HCT116 (cell line): ENCODE data around the gene FOXJ2. TPM values are rescaled to one million over a fixed set of nuclear protein-coding genes. Genes with fewer than 3 reads are reported as not detected.
A peak's percentile ranks its signal among the peaks of the same experiment; 100 is the strongest.
"Not testable (repeated sequence)": the region's sequence is repeated elsewhere in the genome, so short reads cannot be mapped to it uniquely, and the experiment has no call there.

ENCODE experiments used
- ATAC-seq: fragments of 200-7000 bp; cut with Tn5 transposase; 2 replicates; pipeline ENCODE4 v1.9.1; 2020; ENCODE audit warnings: mild to moderate bottlenecking, moderate library complexity
- BruUV-seq: library from RNA; stranded (reverse); fragments of 400-500 nt; replicated peaks from 2 replicates; lab custom pipeline; 2021; lab: Mats Ljungman, UMichigan
- CTCF ChIA-PET: fragments of 300-600 bp; sonication (Branson Sonifier 250); formaldehyde crosslinking; loops from one replicate; lab custom pipeline; 2021; ENCODE audit warnings: antibody characterized with exemption; lab: Charles Lee
- POLR2A ChIA-PET: fragments of 300-600, 350-600 bp; sonication (Branson Sonifier 250); formaldehyde crosslinking; loops from one replicate; lab custom pipeline; 2021; ENCODE audit warnings: antibody characterized with exemption; lab: Charles Lee
- RAD21 ChIA-PET, 2 experiments: fragments of 300-600 bp; sonication (Branson Sonifier 250); formaldehyde crosslinking; loops; one replicate each; lab custom pipeline; 2023; ENCODE audit warnings: low total read pairs in 2 of 2; ENCODE audit not compliant: uncharacterized antibody in 2 of 2, unreplicated experiment in 2 of 2, low non-redundant PET in 1 of 2; lab: Charles Lee
- DNase-seq: peaks from one replicate; pipeline ENCODE4 v3.0.0-alpha.2; 2010; ENCODE audit warnings: low read depth, low spot score
- H2AFZ ChIP-seq: fragments of 200-600 bp; shearing (Covaris generic), sonication (generic); 2 replicates; pipeline ENCODE4 v1.6.1; 2017; ENCODE audit warnings: low read depth, mixed run types, mixed read lengths, antibody characterized with exemption, low read length; ENCODE audit not compliant: poor library complexity, severe bottlenecking
- H3K27ac ChIP-seq: 2 replicates; pipeline ENCODE4 v1.5.1; 2012; ENCODE audit warnings: low read depth, low read length
- H3K27me3 ChIP-seq: fragments of 200-600 bp; sonication (generic); 2 replicates; pipeline ENCODE4 v1.6.1; 2016; ENCODE audit warnings: mixed run types, low read length, mixed read lengths; ENCODE audit not compliant: insufficient read depth
- H3K36me3 ChIP-seq, 2 experiments: fragments of 200-500 bp in 1 of 2; fragments of 200-600 bp in 1 of 2; sonication (Bioruptor generic) in 1 of 2; sonication (generic) in 1 of 2; 2 replicates each; pipeline versions ENCODE4 v1.5.1 to v1.6.1; 2014 to 2016; ENCODE audit warnings: low read length in 2 of 2, inconsistent platforms in 1 of 2, mixed read lengths in 1 of 2, mixed run types in 1 of 2; ENCODE audit not compliant: insufficient read depth in 2 of 2, control insufficient read depth in 1 of 2
- H3K4me1 ChIP-seq, 2 experiments: fragments of 200-600 bp in 1 of 2; sonication (generic) in 1 of 2; 2 replicates each; pipeline versions ENCODE4 v1.5.1 to v1.6.1; 2012 to 2017; ENCODE audit warnings: low read length in 2 of 2, inconsistent platforms in 1 of 2, mild to moderate bottlenecking in 1 of 2, mixed read lengths in 1 of 2, mixed run types in 1 of 2, moderate library complexity in 1 of 2; ENCODE audit not compliant: insufficient read depth in 2 of 2, control insufficient read depth in 1 of 2
- H3K4me2 ChIP-seq: fragments of 200-600 bp; sonication (generic); 2 replicates; pipeline ENCODE4 v1.6.1; 2017; ENCODE audit warnings: mixed run types, low read length, mixed read lengths
- H3K4me3 ChIP-seq, 2 experiments: fragments of 200-600 bp in 1 of 2; sonication (generic) in 1 of 2; replicated peaks in 1 of 2; 2 replicates each; pipeline ENCODE4 v1.5.1; 2011 to 2016; ENCODE audit warnings: low read length in 2 of 2, control low read depth in 1 of 2, low read depth in 1 of 2, mild to moderate bottlenecking in 1 of 2, mixed read lengths in 1 of 2, mixed run types in 1 of 2
- H3K79me2 ChIP-seq: fragments of 200-600 bp; sonication (generic); 2 replicates; pipeline ENCODE4 v1.6.1; 2017; ENCODE audit warnings: mild to moderate bottlenecking, mixed run types, low read length, moderate library complexity, mixed read lengths; ENCODE audit not compliant: insufficient read depth
- H3K9ac ChIP-seq: fragments of 200-600 bp; sonication (generic); 2 replicates; pipeline ENCODE4 v1.6.1; 2016; ENCODE audit warnings: low read length, mixed read lengths
- H3K9me2 ChIP-seq: fragments of 200-600 bp; sonication (generic), shearing (Covaris generic); 2 replicates; pipeline ENCODE4 v1.6.1; 2017; ENCODE audit warnings: mixed run types, mild to moderate bottlenecking, moderate library complexity; ENCODE audit not compliant: insufficient read depth
- H3K9me3 ChIP-seq, 2 experiments: fragments of 200-500 bp in 1 of 2; fragments of 200-600 bp in 1 of 2; sonication (Bioruptor generic) in 1 of 2; sonication (generic) in 1 of 2; 2 replicates each; pipeline ENCODE4 v1.6.1; 2014 to 2017; ENCODE audit warnings: low read length in 2 of 2, mixed read lengths in 2 of 2, inconsistent platforms in 1 of 2, low read depth in 1 of 2, mild to moderate bottlenecking in 1 of 2, mixed run types in 1 of 2, moderate library complexity in 1 of 2; ENCODE audit not compliant: control insufficient read depth in 1 of 2, insufficient read depth in 1 of 2
- H4K20me1 ChIP-seq: fragments of 200-600 bp; sonication (generic), shearing (Covaris generic); 2 replicates; pipeline ENCODE4 v1.6.1; 2017; ENCODE audit warnings: mixed run types, mild to moderate bottlenecking, moderate library complexity; ENCODE audit not compliant: insufficient read depth
- ATF3 ChIP-seq: IDR thresholded peaks from 2 replicates; pipeline ENCODE4 v1.6.1; 2012
- EZH2phosphoT487 ChIP-seq: fragments of 200-600 bp; IDR thresholded peaks from 2 replicates; pipeline ENCODE4 v1.6.1; 2018; ENCODE audit warnings: antibody characterized with exemption, borderline replicate concordance
- JUND ChIP-seq: IDR thresholded peaks from 2 replicates; pipeline ENCODE4 v1.6.1; 2012
- POLR2AphosphoS5 ChIP-seq: IDR thresholded peaks from 2 replicates; pipeline ENCODE4 v1.6.1; 2011; ENCODE audit warnings: mild to moderate bottlenecking, low read depth, low read length, moderate library complexity
- SP1 ChIP-seq: IDR thresholded peaks from 2 replicates; pipeline ENCODE4 v1.6.1; 2012; ENCODE audit warnings: low read depth
- YY1 ChIP-seq: IDR thresholded peaks from 2 replicates; pipeline ENCODE4 v1.6.1; 2011; ENCODE audit warnings: low read length, low read depth, moderate library complexity, mild to moderate bottlenecking; ENCODE audit not compliant: insufficient replicate concordance; ENCODE audit errors: extremely low read depth
- ZFX ChIP-seq: fragments of 450-650 bp; IDR thresholded peaks from 2 replicates; pipeline ENCODE4 v1.6.1; 2017
- intact Hi-C: fragments of 100-400 bp; cut with micrococcal nuclease; formaldehyde crosslinking; loops from 2 replicates; pipeline ENCODE4 v1.10.0; 2022
- total RNA-seq: library from RNA; stranded (reverse); gene quantifications from one replicate; pipeline ENCODE4 v1.2.1, GENCODE V29; 2021; ENCODE audit not compliant: unreplicated experiment
- TF ChIP-seq, protein P1 (sequence below): IDR thresholded peaks from 2 replicates; pipeline ENCODE4 v1.6.1; 2012; ENCODE audit warnings: low read depth
- TF ChIP-seq, protein P2 (sequence below): IDR thresholded peaks from 2 replicates; pipeline ENCODE4 v1.6.1; 2012

The FOXJ2 gene
- total RNA-seq, 1 experiment from 2014 or later = 20.3 TPM

- H4K20me1 ChIP-seq = no peaks in the 10 kb centered on the region
- H3K9ac ChIP-seq = no peak overlapping the region
- TF ChIP-seq ATF3 (no peak), YY1 (no peak), ZFX (no peak), EZH2phosphoT487 (no peak), POLR2AphosphoS5 (no peak), SP1 (no peak), JUND (no peak)
- TF ChIP-seq, protein P1, sequence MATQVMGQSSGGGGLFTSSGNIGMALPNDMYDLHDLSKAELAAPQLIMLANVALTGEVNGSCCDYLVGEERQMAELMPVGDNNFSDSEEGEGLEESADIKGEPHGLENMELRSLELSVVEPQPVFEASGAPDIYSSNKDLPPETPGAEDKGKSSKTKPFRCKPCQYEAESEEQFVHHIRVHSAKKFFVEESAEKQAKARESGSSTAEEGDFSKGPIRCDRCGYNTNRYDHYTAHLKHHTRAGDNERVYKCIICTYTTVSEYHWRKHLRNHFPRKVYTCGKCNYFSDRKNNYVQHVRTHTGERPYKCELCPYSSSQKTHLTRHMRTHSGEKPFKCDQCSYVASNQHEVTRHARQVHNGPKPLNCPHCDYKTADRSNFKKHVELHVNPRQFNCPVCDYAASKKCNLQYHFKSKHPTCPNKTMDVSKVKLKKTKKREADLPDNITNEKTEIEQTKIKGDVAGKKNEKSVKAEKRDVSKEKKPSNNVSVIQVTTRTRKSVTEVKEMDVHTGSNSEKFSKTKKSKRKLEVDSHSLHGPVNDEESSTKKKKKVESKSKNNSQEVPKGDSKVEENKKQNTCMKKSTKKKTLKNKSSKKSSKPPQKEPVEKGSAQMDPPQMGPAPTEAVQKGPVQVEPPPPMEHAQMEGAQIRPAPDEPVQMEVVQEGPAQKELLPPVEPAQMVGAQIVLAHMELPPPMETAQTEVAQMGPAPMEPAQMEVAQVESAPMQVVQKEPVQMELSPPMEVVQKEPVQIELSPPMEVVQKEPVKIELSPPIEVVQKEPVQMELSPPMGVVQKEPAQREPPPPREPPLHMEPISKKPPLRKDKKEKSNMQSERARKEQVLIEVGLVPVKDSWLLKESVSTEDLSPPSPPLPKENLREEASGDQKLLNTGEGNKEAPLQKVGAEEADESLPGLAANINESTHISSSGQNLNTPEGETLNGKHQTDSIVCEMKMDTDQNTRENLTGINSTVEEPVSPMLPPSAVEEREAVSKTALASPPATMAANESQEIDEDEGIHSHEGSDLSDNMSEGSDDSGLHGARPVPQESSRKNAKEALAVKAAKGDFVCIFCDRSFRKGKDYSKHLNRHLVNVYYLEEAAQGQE = no peak
- TF ChIP-seq, protein P2, sequence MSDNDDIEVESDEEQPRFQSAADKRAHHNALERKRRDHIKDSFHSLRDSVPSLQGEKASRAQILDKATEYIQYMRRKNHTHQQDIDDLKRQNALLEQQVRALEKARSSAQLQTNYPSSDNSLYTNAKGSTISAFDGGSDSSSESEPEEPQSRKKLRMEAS = no peak
- RAD21 ChIA-PET = no interaction called here
- no peak for DNase-seq
- H3K9me2 ChIP-seq = no peaks in the 10 kb centered on the region
- no peaks in the 10 kb centered on the region for H3K36me3 ChIP-seq
- BruUV-seq = no TSS peak
- no peak overlapping the region for H3K4me2 ChIP-seq
- H3K27ac ChIP-seq = no peak overlapping the region
- intact Hi-C loops = no loop called here
- no peak for ATAC-seq
- H3K9me3 ChIP-seq = no peaks in the 10 kb centered on the region
- H3K4me1 ChIP-seq = peaks cover 18 to 52% of the 10 kb centered on the region in 2 experiments; a peak in 3 of 4 replicates
- peaks cover 23% of the 10 kb centered on the region for H3K79me2 ChIP-seq
- H3K27me3 ChIP-seq = no peaks in the 10 kb centered on the region
- no peak overlapping the region for H3K4me3 ChIP-seq
- H2AFZ ChIP-seq = no peak overlapping the region
- CTCF ChIA-PET = no interaction called here
- POLR2A ChIA-PET = no interaction called here
These were observed 2.3 kb upstream of the FOXJ2 start for GRCh38 chr12:8030189-8030588.

DNA sequence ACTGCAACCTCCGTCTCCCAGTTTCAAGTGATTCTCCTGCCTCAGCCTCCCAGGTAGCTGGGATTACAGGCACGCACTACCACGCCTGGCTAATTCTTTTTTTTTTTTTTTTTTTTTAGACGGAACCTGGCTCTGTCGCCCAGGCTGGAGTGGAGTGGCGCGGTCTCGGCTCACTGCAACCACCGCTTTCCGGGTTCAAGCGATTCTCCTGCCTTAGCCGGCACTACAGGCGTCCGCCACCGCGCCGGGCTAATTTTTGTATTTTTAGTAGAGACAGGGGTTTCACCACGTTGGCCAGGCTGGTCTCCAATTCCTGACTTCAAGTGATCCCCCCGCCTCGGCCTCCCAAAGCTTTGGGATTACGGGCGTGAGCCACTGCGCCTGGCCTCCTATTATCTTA, 1.5 kb upstream of the FOXJ2 start:
- H3K9ac ChIP-seq, H3K9me2 ChIP-seq, H3K27me3 ChIP-seq, H3K36me3 ChIP-seq, POLR2A ChIA-PET, H4K20me1 ChIP-seq, DNase-seq, ATAC-seq, intact Hi-C loops, CTCF ChIA-PET, H3K4me3 ChIP-seq, H3K9me3 ChIP-seq, H3K27ac ChIP-seq, BruUV-seq, H2AFZ ChIP-seq, RAD21 ChIA-PET: not testable (repeated sequence)
- H3K4me1 ChIP-seq = peaks cover 18 to 51% of the 10 kb centered on the region in 2 experiments; a peak in 3 of 4 replicates
- peaks cover 28% of the 10 kb centered on the region for H3K79me2 ChIP-seq
- H3K4me2 ChIP-seq = peak overlapping the region; percentile 96; the same call in 1 of the 2 replicates
